HG03139 (cell line): Measurements from ENCODE around the gene ZBTB16.

Experiments
- ATAC-seq: cut with Tn5 transposase; IDR thresholded peaks from one replicate; pipeline ENCODE4 v1.9.1; 2021; ENCODE audit not compliant: unreplicated experiment

ZBTB16 gene

GRCh38 chr11:114163229-114163631, 103.7 kb downstream of the ZBTB16 start:
- ATAC-seq, result no peak

GRCh38 chr11:114163830-114164401, 104.4 kb downstream of the ZBTB16 start:
- ATAC-seq, result no peak

- ATAC-seq, result no peak
These were observed 105.0 kb downstream of the ZBTB16 start for GRCh38 chr11:114164546-114164945.

GRCh38 chr11:114165326-114166230, 106.1 kb downstream of the ZBTB16 start:
- ATAC-seq, result no peak

- ATAC-seq, result no peak
These were observed 106.9 kb downstream of the ZBTB16 start for GRCh38 chr11:114166362-114166761.

- ATAC-seq, result no peak
These were observed 107.4 kb downstream of the ZBTB16 start for GRCh38 chr11:114166897-114167323.

GRCh38 chr11:114167355-114167754, 107.8 kb downstream of the ZBTB16 start:
- ATAC-seq, result no peak

- ATAC-seq, result no peak
These were observed 108.4 kb downstream of the ZBTB16 start for GRCh38 chr11:114167771-114168448.

- ATAC-seq, result no peak
These were observed 109.2 kb downstream of the ZBTB16 start for GRCh38 chr11:114168691-114169090.

GRCh38 chr11:114169321-114169749, 109.8 kb downstream of the ZBTB16 start:
- ATAC-seq, result no peak

GRCh38 chr11:114169821-114170220, 110.3 kb downstream of the ZBTB16 start:
- no peak for ATAC-seq

GRCh38 chr11:114170226-114170625, 110.7 kb downstream of the ZBTB16 start:
- ATAC-seq, result no peak

GRCh38 chr11:114171257-114172054, 111.9 kb downstream of the ZBTB16 start:
- no peak for ATAC-seq

GRCh38 chr11:114172055-114172861, 112.7 kb downstream of the ZBTB16 start:
- no peak for ATAC-seq

GRCh38 chr11:114172871-114173444, 113.4 kb downstream of the ZBTB16 start:
- no peak for ATAC-seq

GRCh38 chr11:114173843-114174242, 114.3 kb downstream of the ZBTB16 start:
- ATAC-seq, result no peak

GRCh38 chr11:114174712-114175495, 115.4 kb downstream of the ZBTB16 start:
- no peak for ATAC-seq

GRCh38 chr11:114175706-114176105, 116.2 kb downstream of the ZBTB16 start:
- ATAC-seq, result no peak

- ATAC-seq, result no peak
These were observed 116.8 kb downstream of the ZBTB16 start for GRCh38 chr11:114176321-114176720.
